Osteocyte (in vitro differentiated cells): ENCODE data around the gene AHNAK2. TPM values are rescaled to one million over a fixed set of nuclear protein-coding genes. Genes with fewer than 3 reads are reported as not detected.
A peak's percentile ranks its signal among the peaks of the same experiment; 100 is the strongest.

Experiments used
- DNase-seq: peaks from one replicate; pipeline ENCODE4 v3.0.0; 2021; ENCODE audit warnings: mixed read lengths; ENCODE audit not compliant: unreplicated experiment; ENCODE audit errors: extremely low spot score
- H3K27ac Mint-ChIP-seq: one replicate; pipeline ENCODE4 v1.8.0; 2021; ENCODE audit warnings: mild to moderate bottlenecking, mixed read lengths; ENCODE audit not compliant: unreplicated experiment
- H3K27me3 Mint-ChIP-seq: one replicate; pipeline ENCODE4 v1.8.0; 2021; ENCODE audit warnings: mixed read lengths; ENCODE audit not compliant: unreplicated experiment
- H3K36me3 Mint-ChIP-seq: one replicate; pipeline ENCODE4 v1.8.0; 2021; ENCODE audit warnings: mixed read lengths; ENCODE audit not compliant: unreplicated experiment
- H3K4me1 Mint-ChIP-seq: one replicate; pipeline ENCODE4 v1.8.0; 2021; ENCODE audit warnings: mixed read lengths; ENCODE audit not compliant: unreplicated experiment
- H3K4me3 Mint-ChIP-seq: one replicate; pipeline ENCODE4 v1.8.0; 2021; ENCODE audit warnings: mild to moderate bottlenecking, moderate library complexity, mixed read lengths; ENCODE audit not compliant: unreplicated experiment
- H3K9me3 Mint-ChIP-seq: one replicate; pipeline ENCODE4 v1.8.0; 2021; ENCODE audit warnings: mixed read lengths; ENCODE audit not compliant: unreplicated experiment
- CTCF ChIP-seq: fragments of 200-600 bp; sonication (generic); IDR thresholded peaks from 2 replicates; pipeline ENCODE4 v1.5.0; 2021; ENCODE audit warnings: antibody characterized with exemption, mild to moderate bottlenecking, moderate library complexity
- total RNA-seq: library from RNA; stranded (reverse); gene quantifications from 2 replicates; pipeline ENCODE4 v1.2.1, GENCODE V29; 2021

The AHNAK2 gene
- total RNA-seq, 1 donor from 2014 or later: 145 TPM

- H3K27me3 Mint-ChIP-seq: no peaks in the 10 kb centered on the region
- H3K4me1 Mint-ChIP-seq: peaks cover 61% of the 10 kb centered on the region
- TF ChIP-seq CTCF: peak; percentile 92
- peak; percentile 93 for DNase-seq
- peak overlapping the region; percentile 31 for H3K27ac Mint-ChIP-seq
- no peaks in the 10 kb centered on the region for H3K36me3 Mint-ChIP-seq
- H3K4me3 Mint-ChIP-seq: peak overlapping the region; percentile 83
- H3K9me3 Mint-ChIP-seq: no peaks in the 10 kb centered on the region
Measured at GRCh38 chr14:104976198-104977007, 1.8 kb downstream of the AHNAK2 start.

GRCh38 chr14:104975481-104976197, 2.5 kb downstream of the AHNAK2 start:
- H3K4me3 Mint-ChIP-seq: no peak overlapping the region
- H3K27ac Mint-ChIP-seq: peak overlapping the region; percentile 31
- no peaks in the 10 kb centered on the region for H3K27me3 Mint-ChIP-seq
- H3K4me1 Mint-ChIP-seq: peaks cover 68% of the 10 kb centered on the region
- no peak for TF ChIP-seq CTCF
- H3K9me3 Mint-ChIP-seq: no peaks in the 10 kb centered on the region
- H3K36me3 Mint-ChIP-seq: no peaks in the 10 kb centered on the region
- no peak for DNase-seq

GRCh38 chr14:104974665-104975390, 3.3 kb downstream of the AHNAK2 start:
- no peaks in the 10 kb centered on the region for H3K27me3 Mint-ChIP-seq
- no peaks in the 10 kb centered on the region for H3K9me3 Mint-ChIP-seq
- H3K27ac Mint-ChIP-seq: peak overlapping the region; percentile 93
- no peaks in the 10 kb centered on the region for H3K36me3 Mint-ChIP-seq
- peaks cover 76% of the 10 kb centered on the region for H3K4me1 Mint-ChIP-seq
- TF ChIP-seq CTCF: no peak
- no peak for DNase-seq
- no peak overlapping the region for H3K4me3 Mint-ChIP-seq

GRCh38 chr14:104974146-104974541, 4.0 kb downstream of the AHNAK2 start:
- H3K9me3 Mint-ChIP-seq: no peaks in the 10 kb centered on the region
- TF ChIP-seq CTCF: no peak
- H3K4me3 Mint-ChIP-seq: peak overlapping the region; percentile 27
- no peak for DNase-seq
- H3K4me1 Mint-ChIP-seq: peaks cover 83% of the 10 kb centered on the region
- H3K36me3 Mint-ChIP-seq: no peaks in the 10 kb centered on the region
- peak overlapping the region; percentile 93 for H3K27ac Mint-ChIP-seq
- no peaks in the 10 kb centered on the region for H3K27me3 Mint-ChIP-seq
